Aorta (tissue), 5 donors: ENCODE measurements around the gene BACH2. TPM values are rescaled to one million over a fixed set of nuclear protein-coding genes. Genes with fewer than 3 reads are reported as not detected.
A peak's percentile ranks its signal among the peaks of the same experiment; 100 is the strongest.

Experiments
- ATAC-seq: fragments of 200-7000 bp; cut with Tn5 transposase; one replicate; pipeline ENCODE4 v1.9.1; 2022; ENCODE audit warnings: moderate library complexity; ENCODE audit not compliant: low FRiP score
- DNase-seq, 2 donors: peaks; one replicate each; pipeline ENCODE4 v3.0.0-alpha.2; 2020
- H3K27ac ChIP-seq, 2 donors: one replicate each; pipeline ENCODE4 v1.5.1; 2013; ENCODE audit warnings: low read length in 2 of 2, mild to moderate bottlenecking in 2 of 2, moderate library complexity in 2 of 2, control low read depth in 1 of 2, inconsistent platforms in 1 of 2, low read depth in 1 of 2
- H3K27me3 ChIP-seq, 2 donors: one replicate each; pipeline ENCODE4 v1.6.1; 2013; ENCODE audit warnings: control low read depth in 1 of 2, low read length in 1 of 2, mild to moderate bottlenecking in 1 of 2, moderate library complexity in 1 of 2; ENCODE audit not compliant: insufficient read depth in 2 of 2, control insufficient read depth in 1 of 2
- H3K36me3 ChIP-seq, 2 donors: one replicate each; pipeline ENCODE4 v1.6.1; 2013; ENCODE audit warnings: control low read depth in 1 of 2, low read length in 1 of 2, mild to moderate bottlenecking in 1 of 2; ENCODE audit not compliant: insufficient read depth in 2 of 2, control insufficient read depth in 1 of 2
- H3K4me1 ChIP-seq, 2 donors: one replicate each; pipeline ENCODE4 v1.6.1; 2013; ENCODE audit warnings: low read length in 2 of 2, control low read depth in 1 of 2, mild to moderate bottlenecking in 1 of 2, moderate library complexity in 1 of 2; ENCODE audit not compliant: insufficient read depth in 2 of 2, control insufficient read depth in 1 of 2
- H3K4me3 ChIP-seq, 2 donors: one replicate each; pipeline ENCODE4 v1.5.1; 2013; ENCODE audit warnings: low read length in 2 of 2, control low read depth in 1 of 2, mild to moderate bottlenecking in 1 of 2
- H3K9me3 ChIP-seq: one replicate; pipeline ENCODE4 v1.6.1; 2013; ENCODE audit warnings: mild to moderate bottlenecking, low read length; ENCODE audit not compliant: control insufficient read depth
- WGBS, 2 donors: extraction: QIAGEN DNeasy Blood & Tissue Kit; methylation state at CpG; one replicate each; pipeline ENCODE4 v1.1.7; 2013; 5-methylcytosine and 5-hydroxymethylcytosine counted together
- intact Hi-C, 2 donors: fragments of 100-400 bp; cut with DNase I; formaldehyde crosslinking; loops; one replicate each; pipeline versions ENCODE4 v1.14.2 to v1.15.0; 2022
- polyA plus RNA-seq, 2 donors: library from polyadenylated mRNA; stranded (reverse); fragments of 200-250 nt; gene quantifications; one replicate each; pipeline ENCODE4 v1.2.3, GENCODE V29; 2013
- total RNA-seq, 2 donors: library from RNA; stranded (reverse); fragmentation: NEBNext Ultra II Directional; extraction: Animal tissue kit (Norgen Biotek cat#: 25700); gene quantifications; one replicate each; pipeline ENCODE4 v1.2.1, GENCODE V29; 2021
- donor health status: healthy with polysubstance abuse.
- donor health status: Bipolar disorder and iron deficiency.
- donor health status: DM: no; HTN: no; CAD: no.
- donor health status: DM: no; HTN: no; CAD: no.
- donor health status: DM: yes; HTN: yes; CAD: no.

Gene BACH2
- total and polyA plus RNA-seq, 4 donors = 0.36 to 22.2 (median 6.1) TPM

DNA sequence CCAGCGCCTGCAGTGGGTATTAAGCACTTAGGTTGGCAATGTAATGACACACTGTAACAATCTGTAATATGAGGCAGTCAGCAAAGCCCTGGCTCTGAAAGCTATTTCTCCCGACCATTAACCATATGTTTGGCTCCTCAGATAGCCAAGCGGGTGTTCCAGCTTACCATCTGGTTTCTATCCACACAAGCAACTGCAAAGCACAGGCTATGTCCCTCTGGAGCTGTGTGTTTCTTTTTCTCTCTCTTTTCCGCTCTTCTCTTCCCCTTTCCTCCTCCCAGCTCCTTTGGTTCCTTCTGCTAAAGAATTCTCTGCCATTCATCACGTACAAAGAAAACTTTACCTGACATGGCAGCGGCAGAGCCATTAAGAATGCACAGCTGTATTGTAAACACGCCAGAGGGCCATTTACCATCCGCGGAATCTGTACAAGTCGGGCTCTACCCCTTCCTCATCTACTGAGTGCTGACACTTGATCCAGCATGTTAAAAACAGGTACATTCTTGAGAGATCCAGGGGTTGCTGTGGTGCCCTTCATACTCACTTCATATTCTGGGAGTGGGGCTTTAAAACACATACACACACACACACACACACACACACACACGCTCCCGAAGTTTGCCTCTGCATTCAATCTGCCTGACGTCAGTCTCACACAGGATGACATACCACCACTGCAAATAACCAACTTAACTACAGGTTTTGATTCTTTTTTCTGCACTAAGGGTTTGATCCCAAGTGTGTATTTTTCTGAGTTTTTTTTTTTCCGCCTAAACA is 77.2 kb downstream of the BACH2 start:
- DNase-seq = peak in 1 of 2 donors; percentile 44
- peak overlapping the region in 1 of 2 donors; percentile 34 for H3K4me3 ChIP-seq
- intact Hi-C loops = loop anchor here (1.0 to 10.0 kb wide), 9 partner anchors 42 to 235 kb away; partner anchors contain the start of gene BACH2 (in 1 of the 2)
- peak; percentile 69 for ATAC-seq
- peak overlapping the region; percentile 91 to 99 for H3K27ac ChIP-seq
- no peaks in the 10 kb centered on the region for H3K4me1 ChIP-seq
- no peaks in the 10 kb centered on the region for H3K36me3 ChIP-seq
- no peaks in the 10 kb centered on the region for H3K9me3 ChIP-seq
- H3K27me3 ChIP-seq = no peaks in the 10 kb centered on the region
- WGBS, 2 donors = 10 to 11% methylated on average over 14 of the region's 14 CpGs

DNA sequence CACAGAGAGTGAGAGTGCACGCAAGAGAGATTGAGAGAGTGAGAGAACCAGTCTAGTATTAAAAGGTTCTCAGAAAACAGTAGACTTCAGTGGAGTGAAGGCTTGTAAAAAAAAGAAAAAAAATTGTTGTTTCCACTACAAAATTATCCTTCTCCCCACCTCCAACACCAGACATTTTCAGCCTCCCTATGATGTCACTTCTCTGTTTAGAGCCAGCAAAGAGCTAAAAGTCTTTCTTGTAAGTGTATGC is 77.8 kb downstream of the BACH2 start:
- ATAC-seq (no peak), DNase-seq (no peak)
- H3K36me3 ChIP-seq = no peaks in the 10 kb centered on the region
- H3K27ac ChIP-seq = peak overlapping the region; percentile 91 to 99
- H3K9me3 ChIP-seq = no peaks in the 10 kb centered on the region
- H3K4me1 ChIP-seq = no peaks in the 10 kb centered on the region
- intact Hi-C loops = loop anchor here (1.0 to 10.0 kb wide), 10 partner anchors 42 to 234 kb away; partner anchors contain the start of gene BACH2 (in 1 of the 2)
- peak overlapping the region in 1 of 2 donors; percentile 34 for H3K4me3 ChIP-seq
- no peaks in the 10 kb centered on the region for H3K27me3 ChIP-seq
- WGBS, 2 donors = 0 to 4% methylated on average over 1 of the region's 1 CpG

DNA sequence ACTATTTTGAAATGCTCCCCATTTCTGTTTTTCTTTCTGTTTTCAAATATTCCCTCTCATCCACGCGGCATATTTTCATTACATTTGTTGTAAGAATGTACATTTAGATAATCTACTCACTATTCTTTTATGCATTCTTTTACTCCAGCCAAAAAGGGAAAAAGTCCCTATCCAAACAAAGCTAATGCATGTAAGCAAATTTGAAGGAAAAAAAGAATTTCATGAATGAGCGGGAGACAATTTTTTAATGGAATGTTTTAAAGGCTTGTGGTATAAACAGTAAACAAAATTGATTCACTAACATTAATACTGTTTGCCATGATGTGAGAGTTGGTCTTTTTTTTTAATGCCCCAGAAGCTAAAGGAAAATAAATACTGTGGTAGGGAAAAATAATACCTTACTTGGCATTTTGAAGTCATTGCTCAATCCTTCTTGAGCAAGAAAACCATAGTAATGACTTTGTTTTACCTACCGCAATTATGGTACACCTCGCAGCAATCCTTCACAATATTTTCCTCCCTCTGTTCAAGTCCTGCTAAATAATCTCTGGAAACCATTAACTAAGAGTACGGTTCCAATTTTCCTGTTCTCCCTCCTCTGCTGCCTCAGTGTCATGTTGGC is 79.0 kb downstream of the BACH2 start:
- intact Hi-C loops = loop anchor here (1.0 to 10.0 kb wide), 9 partner anchors 40 to 233 kb away; partner anchors contain the start of gene BACH2 (in 1 of the 2)
- no peak for ATAC-seq

DNA sequence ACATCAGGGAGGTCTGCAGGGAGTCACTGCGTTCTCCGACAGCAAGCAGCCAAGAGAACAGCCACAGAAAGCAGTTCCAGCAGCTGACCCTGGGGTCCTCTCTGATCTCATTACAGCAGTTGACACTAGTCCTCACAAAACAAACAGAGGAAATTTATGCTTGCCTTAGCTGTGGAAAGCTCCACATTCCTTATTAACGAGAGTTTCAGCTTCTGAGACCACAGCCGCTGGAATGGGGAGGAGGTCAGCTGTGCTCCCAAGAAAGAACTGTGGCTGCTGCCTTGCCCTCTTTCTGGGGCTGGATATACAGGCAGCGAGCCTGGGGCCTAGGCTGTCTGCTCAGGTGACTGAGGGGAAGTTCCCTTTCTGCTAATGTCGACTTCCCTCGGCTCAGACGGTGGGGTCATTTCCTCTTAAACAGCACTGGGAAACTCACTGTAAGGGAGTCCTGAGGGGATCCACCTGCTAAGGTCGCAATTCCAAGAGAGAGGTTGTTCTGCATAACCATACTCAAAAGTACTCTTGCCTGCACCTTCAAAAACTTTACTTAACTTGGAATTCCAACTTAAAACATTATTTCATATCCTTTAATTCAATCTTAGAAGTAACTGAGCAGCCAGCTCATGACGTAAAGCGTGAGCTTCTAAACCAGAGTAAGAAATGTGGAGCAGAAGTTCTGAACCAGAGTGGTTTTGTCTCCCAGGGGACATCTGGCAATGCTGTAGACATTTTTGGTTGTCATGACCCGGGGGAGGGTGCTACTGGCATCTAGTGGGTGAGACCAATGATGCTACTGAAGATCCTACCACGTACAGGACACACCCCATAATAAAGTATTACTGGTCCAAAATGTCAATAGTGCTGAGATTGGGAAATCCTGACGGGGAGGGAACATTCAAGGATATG is 80.3 kb downstream of the BACH2 start:
- WGBS, 2 donors = 38 to 47% methylated on average over 14 of the region's 14 CpGs
- peak in 1 of 2 donors; percentile 49 for DNase-seq

More for the DNA sequence above, 79.0 kb downstream of the BACH2 start:
- Histone ChIP-seq H3K4me3 (no peak overlapping the region), H3K9me3 (no peaks in the 10 kb centered on the region), H3K27me3 (no peaks in the 10 kb centered on the region), H3K36me3 (no peaks in the 10 kb centered on the region), H3K27ac (peak overlapping the region; percentile 90 to 99), H3K4me1 (no peaks in the 10 kb centered on the region)
- WGBS, 2 donors = 26 to 33% methylated on average over 6 of the region's 6 CpGs
- no peak for DNase-seq

DNA sequence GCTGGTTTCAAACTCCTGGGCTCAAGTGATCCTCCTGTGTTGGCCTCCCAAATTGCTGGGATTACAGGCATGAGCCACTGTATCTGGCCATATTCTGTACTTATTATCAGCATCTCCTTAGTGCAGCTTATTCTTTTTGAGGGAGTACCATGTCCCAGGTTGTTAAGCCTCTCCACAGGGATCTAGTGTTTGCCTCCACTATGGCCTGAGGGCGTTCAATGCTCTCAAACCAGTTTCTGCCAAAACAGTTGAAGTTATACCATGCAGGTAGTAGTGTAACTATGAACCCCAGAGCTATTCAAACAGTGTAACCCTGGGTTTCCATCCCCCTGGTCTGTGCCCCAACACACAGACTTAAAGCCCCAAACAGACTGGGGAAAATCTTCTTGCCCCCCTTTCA is 81.7 kb downstream of the BACH2 start:
- ATAC-seq (no peak), DNase-seq (no peak)
- Histone ChIP-seq H3K9me3 (no peaks in the 10 kb centered on the region), H3K36me3 (no peaks in the 10 kb centered on the region), H3K4me3 (no peak overlapping the region), H3K4me1 (no peaks in the 10 kb centered on the region), H3K27ac (no peak overlapping the region), H3K27me3 (no peaks in the 10 kb centered on the region)
- intact Hi-C loops = loop anchor here (5.0 to 10.0 kb wide), 7 partner anchors 38 to 230 kb away; partner anchors contain the start of gene BACH2 (in 1 of the 2)
- 96 to 99% methylated on average over 1 of the region's 1 CpG for WGBS, 2 donors

More for the DNA sequence above, 80.3 kb downstream of the BACH2 start:
- ATAC-seq = no peak
- intact Hi-C loops = loop anchor here (5.0 to 10.0 kb wide), 7 partner anchors 39 to 232 kb away; partner anchors contain the start of gene BACH2 (in 1 of the 2)
- Histone ChIP-seq H3K27me3 (no peaks in the 10 kb centered on the region), H3K36me3 (no peaks in the 10 kb centered on the region), H3K4me3 (no peak overlapping the region), H3K9me3 (no peaks in the 10 kb centered on the region), H3K27ac (peak overlapping the region in 1 of 2 donors; percentile 65), H3K4me1 (no peaks in the 10 kb centered on the region)

DNA sequence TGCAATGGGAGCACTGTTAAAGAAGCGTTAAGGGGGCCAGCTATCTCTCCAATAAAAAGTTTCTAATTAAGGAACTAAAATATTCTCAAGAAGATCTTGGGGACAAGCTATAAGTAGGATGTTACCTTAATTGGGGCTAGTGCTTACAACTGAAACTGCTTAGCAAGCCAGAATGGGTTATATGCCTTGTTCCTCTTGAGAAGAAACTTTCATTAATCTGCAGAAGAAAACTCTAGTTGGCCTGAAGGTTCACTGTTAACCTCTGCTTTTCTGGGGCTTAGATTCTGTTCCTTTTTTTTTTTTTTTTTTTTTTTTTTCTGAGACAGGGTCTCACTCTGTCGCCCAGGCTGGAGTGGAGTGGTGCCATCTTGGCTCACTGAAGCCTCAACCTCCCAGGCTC is 82.2 kb downstream of the BACH2 start:
- ATAC-seq (no peak), DNase-seq (no peak)
- no peaks in the 10 kb centered on the region for H3K4me1 ChIP-seq
- intact Hi-C loops = loop anchor here (10.0 kb wide), 3 partner anchors 160 to 230 kb away; no protein-coding TSS in a partner anchor
- WGBS, 2 donors = 89 to 93% methylated on average over 2 of the region's 2 CpGs
- H3K36me3 ChIP-seq = no peaks in the 10 kb centered on the region
- H3K27ac ChIP-seq = no peak overlapping the region
- no peaks in the 10 kb centered on the region for H3K27me3 ChIP-seq
- H3K9me3 ChIP-seq = no peaks in the 10 kb centered on the region
- no peak overlapping the region for H3K4me3 ChIP-seq

DNA sequence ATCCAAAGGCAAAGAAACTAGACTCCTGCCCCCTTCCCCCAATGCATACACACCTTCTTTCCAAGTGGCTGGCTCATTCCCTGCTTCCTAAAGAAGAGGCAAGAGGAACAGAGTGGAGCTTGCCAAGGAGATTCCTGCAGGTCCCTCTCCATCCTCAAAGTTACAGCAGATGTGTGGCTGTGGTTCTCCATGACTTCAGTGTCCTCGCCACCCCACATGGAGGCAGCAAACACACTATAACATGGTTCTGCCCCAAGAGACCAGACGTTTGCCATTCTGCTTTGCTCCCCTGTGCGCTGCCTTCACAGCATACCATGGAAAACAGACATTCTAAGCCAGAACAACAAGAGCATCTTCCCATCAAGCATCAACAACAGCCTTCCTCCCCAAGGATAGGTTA is 84.4 kb downstream of the BACH2 start:
- ATAC-seq (no peak), DNase-seq (no peak)
- Histone ChIP-seq H3K27me3 (no peaks in the 10 kb centered on the region), H3K9me3 (no peaks in the 10 kb centered on the region), H3K4me3 (no peak overlapping the region), H3K4me1 (no peaks in the 10 kb centered on the region), H3K36me3 (no peaks in the 10 kb centered on the region), H3K27ac (no peak overlapping the region)
- intact Hi-C loops = loop anchor here (10.0 kb wide), 3 partner anchors 163 to 227 kb away; no protein-coding TSS in a partner anchor
- 90 to 95% methylated on average over 3 of the region's 3 CpGs for WGBS, 2 donors

DNA sequence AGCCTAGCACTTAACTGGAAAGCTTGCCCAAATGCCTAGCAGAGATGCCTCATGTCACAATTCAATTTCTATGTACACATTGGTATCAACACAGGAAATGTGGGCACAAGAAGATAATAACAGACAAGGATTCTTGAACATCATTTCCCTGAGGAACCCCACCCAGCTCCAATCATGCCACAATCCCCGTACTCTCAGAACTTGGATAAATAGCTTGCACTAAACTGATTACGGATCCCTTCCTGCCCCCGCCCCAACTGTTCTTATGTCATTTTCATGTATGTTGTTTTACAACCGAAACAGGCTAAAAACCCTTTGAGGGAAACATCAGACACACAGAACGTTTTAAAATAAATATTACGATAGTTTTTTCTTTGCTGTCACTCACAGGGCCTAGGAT is 87.1 kb downstream of the BACH2 start:
- Histone ChIP-seq H3K4me1 (no peaks in the 10 kb centered on the region), H3K9me3 (no peaks in the 10 kb centered on the region), H3K36me3 (peaks cover 2 to 4% of the 10 kb centered on the region in 2 donors), H3K4me3 (no peak overlapping the region), H3K27me3 (no peaks in the 10 kb centered on the region), H3K27ac (no peak overlapping the region)
- WGBS, 2 donors = 53 to 57% methylated on average over 6 of the region's 6 CpGs
- ATAC-seq (no peak), DNase-seq (no peak)
- intact Hi-C loops = no loop called here
